OCI-LY7 (cell line): Measurements from ENCODE around the gene CACNB2.

ENCODE experiments used
- EZH2phosphoT487 ChIP-seq: fragments of 200-600 bp; sonication (generic); IDR thresholded peaks from 2 replicates; pipeline ENCODE4 v1.6.1; 2018; ENCODE audit warnings: low read depth, borderline replicate concordance, mild to moderate bottlenecking, mixed run types, antibody characterized with exemption, low read length, moderate library complexity, mixed read lengths
- TF ChIP-seq, protein P1 (sequence below): fragments of 200-600 bp; sonication (generic); conservative IDR thresholded peaks from 2 replicates; pipeline ENCODE4 v1.5.1; 2014; ENCODE audit warnings: mild to moderate bottlenecking, antibody characterized with exemption, low read length, moderate library complexity, mixed read lengths

GRCh38 chr10:18498998-18499397 is 358.8 kb downstream of the CACNB2 start:
- TF ChIP-seq, protein P1, sequence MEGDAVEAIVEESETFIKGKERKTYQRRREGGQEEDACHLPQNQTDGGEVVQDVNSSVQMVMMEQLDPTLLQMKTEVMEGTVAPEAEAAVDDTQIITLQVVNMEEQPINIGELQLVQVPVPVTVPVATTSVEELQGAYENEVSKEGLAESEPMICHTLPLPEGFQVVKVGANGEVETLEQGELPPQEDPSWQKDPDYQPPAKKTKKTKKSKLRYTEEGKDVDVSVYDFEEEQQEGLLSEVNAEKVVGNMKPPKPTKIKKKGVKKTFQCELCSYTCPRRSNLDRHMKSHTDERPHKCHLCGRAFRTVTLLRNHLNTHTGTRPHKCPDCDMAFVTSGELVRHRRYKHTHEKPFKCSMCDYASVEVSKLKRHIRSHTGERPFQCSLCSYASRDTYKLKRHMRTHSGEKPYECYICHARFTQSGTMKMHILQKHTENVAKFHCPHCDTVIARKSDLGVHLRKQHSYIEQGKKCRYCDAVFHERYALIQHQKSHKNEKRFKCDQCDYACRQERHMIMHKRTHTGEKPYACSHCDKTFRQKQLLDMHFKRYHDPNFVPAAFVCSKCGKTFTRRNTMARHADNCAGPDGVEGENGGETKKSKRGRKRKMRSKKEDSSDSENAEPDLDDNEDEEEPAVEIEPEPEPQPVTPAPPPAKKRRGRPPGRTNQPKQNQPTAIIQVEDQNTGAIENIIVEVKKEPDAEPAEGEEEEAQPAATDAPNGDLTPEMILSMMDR: no peak
- TF ChIP-seq EZH2phosphoT487: no peak
